UCSD-AML1 (cell line): ENCODE measurements around the gene INPP5E.
A peak's percentile ranks its signal among the peaks of the same experiment; 100 is the strongest.

ENCODE experiments used
- DNase-seq: peaks from one replicate; lab custom pipeline; 2025; ENCODE audit not compliant: unreplicated experiment; lab: John Stamatoyannopoulos, UW

The INPP5E gene

DNA sequence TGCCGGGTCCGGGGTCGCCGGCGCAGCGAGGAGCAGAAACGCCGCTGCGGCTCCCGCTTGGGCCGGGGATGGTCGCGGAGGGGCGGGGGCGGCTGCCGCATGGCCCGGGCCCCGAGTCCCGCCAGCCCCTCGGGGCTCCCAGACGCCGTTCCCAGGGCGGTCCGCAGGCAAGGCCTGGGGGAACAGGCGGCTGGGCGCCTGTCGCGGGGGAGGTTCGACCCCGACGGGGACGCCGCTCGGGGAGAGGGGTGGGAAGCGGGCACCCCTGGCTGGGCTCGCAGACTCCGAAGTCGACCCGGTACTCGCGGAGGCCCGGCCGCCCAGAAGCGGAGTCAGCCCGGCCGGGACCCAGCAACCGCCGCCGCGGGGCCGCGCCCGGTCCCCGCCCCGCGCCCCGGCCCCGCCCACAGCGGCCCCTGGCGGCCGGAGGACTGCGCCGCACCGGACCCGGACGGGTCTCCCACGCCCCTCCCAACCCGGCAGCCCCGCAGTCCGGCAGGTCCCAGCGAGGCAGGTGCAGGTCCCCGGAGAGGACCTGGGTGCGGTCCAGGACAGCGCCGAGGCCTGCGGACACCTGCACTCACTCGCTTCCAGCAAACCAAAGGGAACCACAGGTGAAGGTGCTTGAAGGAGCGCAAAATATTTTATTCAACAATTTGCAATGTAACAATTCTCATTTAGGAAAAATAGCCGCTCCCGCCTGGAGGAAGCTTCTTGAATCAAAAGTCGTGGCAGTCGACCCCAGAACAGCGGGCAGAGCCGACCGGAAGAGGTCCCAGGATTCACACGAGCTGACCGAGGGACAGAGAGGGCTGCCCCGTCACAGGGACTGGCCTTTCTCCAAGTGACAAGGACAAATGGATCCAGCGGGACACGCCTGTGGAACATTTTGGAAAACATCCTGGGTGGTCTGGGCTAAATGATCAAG is at the start of gene INPP5E:
Gene INPP5E, minus strand, starts transcription at position 365 of the 928 bp plus-strand sequence. CDS start 426 bp downstream, outside the sequence.
- DNase-seq: peak; percentile 76

DNA sequence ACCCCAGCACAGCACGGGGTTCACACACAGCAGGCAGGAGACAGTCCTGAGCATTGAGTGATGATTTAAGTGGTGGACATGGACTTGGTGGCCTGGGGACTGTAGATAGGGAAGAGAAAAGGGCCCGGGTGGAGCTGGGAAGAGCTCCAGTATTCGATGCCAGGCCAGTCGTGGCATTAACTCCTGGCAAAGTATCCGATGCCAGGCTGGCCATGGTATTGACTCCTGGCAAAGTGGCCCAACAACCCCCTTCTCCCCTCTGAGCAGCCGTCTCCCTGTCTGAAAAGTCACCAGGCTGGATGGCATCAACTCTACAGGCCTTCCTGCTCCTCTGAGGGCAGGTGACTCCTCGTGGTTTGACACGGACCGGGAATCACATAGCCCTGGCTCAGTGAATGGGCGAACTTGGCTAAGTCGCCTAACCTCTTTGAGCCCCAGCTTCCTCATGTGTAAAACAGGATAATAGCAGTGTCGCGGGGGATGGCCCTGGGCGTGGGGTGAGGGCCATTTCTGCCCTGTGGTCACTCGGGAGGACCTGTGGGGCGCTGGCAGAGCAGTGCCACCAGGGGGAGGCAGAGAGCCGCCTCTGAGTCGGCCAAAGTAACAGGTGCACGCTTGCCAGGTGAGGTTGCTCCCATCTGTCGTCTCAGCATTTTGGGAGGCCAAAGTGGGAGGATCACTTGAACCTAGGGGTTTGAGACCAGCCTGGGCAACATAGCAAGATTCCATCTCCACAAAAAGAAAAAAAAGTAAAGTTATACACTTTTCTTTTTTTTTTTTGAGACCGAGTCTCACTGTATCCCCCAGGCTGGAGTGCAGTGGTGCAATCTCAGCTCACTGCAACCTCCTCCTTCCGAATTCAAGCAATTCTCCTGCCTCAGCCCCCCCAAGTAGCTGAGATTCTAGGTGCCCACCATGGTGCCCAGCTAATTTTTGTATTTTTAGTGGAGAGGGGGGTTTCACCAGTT is 48.9 kb upstream of the INPP5E start:
- DNase-seq: peak; percentile 65

- no peak for DNase-seq
These were observed 48.0 kb upstream of the INPP5E start for GRCh38 chr9:136487672-136488071.

DNA sequence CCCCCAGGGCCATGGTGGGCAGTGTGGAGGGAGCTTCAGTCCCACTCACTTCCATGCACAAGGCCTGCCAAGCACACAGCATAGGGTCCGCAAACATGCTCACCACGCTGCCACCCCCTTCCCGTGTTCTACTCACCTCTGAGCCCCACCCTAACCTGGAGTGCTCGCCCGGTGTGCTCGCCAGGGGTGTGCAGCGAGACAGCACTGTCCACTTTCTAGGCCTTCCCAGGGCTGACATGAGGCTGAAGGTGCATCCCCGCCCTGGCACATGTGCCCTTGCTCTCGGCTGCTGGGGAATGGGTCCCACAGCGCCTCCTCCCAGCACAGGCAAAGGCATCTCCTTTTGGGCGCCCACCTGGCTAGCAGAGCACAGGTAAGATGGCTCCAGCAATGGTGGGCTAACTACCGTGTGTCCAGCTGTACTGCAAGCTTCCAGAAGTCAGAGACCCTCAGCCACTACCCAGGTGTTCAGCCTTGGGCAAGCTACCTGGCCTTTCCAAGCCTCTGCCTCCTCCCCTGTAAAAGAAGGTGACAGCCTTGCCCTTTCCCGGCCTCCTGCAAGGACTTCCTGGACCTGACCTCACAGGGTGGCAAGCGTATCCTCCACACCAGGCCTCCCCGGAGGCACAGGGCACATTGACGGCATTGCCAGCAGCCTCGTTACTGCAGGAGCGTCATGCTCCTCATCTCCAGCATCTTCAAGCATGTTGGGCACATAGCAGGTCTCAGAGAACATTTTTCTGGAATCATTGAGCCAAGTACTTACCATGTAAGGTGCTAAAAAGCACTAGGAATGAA is 47.4 kb upstream of the INPP5E start:
- no peak for DNase-seq

GRCh38 chr9:136486131-136486530 is 46.5 kb upstream of the INPP5E start:
- DNase-seq: no peak

- peak; percentile 83 for DNase-seq
These were observed 45.7 kb upstream of the INPP5E start for GRCh38 chr9:136485049-136486045.

DNA sequence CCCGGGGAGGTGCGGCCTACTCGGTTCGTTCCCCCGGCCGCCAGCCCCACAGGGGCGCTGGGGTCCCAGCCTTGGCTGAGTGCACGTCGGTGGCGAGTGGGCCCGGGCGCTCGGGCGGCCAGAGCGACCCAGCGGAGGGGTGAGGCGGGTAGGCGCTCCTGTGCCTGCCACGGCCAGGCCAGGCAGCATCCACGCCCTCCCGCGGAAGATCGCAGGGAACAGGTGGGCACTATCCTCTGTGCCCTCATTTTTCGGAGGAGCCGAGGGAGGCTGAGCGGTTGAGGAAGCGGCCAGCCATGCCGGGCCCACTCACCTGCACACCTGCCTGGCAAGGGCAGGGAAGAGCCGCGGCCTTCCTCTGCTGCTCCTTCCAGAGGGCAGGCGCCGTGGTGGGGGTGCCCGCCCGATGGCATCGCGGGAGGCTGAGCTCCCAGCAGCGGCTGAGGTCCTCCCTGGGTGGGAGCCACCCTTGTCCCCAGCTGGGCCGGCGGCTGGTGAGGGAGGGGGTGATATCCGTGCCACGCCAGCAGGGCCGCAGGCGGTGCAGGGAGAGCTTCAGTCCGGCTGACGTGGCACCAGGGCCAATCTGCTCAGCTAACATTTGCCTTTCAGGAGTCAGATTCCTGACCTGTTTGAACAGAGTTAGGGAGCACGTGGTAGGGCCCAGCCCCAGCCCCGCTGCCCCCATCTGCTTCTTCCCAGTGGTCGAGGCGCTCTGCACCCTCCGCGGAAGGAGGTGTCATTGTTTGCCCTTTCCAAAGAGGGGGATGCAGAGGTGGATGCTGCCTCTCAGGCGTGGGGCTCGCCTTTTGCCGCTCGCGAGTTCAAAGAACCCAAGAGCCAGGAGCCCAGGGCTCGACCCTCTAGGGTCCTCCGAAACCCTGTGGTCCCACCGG is 44.8 kb upstream of the INPP5E start:
- no peak for DNase-seq

DNA sequence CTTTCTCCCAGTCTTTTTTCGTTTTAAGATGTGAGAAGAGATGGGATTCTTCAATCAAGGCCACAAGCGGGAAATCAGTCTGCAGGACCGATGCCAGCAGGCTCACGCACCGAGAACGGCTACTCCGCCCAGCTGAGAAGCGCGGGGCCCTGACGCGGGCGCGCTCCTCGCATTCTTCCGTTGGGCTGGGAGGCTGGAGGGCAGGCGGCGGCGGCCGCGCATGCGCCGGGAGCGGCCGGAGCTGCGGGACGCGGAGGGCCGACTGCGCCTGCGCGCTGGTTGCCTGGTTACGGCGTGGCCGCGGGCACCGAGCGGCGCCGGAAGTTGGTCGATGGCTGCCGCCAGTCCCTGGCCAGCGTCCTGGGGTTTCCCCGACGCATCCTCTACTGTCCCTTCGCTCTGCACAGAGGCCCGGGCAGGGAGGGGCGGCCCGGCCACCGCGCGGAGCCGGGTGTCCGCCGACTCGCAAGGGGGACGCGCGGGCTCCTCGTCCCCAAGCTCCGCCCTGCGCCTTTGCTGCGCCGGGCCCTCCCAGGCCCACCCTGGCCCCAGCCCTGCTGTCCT is 44.0 kb upstream of the INPP5E start:
- DNase-seq: peak; percentile 93

DNA sequence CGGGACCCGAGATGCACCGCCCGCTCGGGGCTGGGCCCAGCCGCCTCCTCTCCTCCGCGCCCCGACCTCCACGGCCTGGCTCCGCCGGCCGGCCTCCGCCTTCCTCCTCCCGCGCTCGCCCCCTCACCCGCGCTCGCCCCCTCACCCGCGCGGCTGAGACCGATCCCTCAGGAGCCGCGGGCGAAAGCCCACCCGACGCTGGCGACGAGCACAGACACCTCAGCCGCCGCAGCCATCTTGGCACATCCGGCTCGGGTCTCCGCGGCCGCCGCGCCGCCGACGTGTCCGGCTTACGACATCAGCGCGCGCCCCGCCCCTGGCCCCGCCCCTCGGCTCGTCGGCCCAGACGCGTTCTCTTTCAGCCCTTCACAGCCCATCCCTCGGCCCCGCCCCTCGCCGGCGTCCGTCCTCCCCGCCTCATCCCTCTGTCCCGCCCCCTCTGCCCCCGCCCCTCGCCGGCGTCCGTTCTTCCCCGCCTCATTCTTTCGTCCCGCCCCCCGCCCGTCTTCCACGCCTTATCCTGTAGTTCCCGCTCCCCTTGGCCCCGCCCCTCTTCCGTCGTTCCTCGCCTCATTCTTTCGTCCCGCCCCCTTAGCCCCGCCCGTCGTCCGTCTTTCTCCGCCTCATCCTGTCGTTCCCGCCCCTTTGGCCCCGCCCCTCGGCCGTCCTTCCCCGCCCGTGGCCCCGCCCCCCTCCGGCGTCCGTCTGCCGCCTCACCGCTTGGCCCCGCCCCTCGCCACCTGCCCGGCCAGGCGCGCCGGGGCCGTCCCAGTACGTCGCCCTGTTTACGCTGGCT is 43.3 kb upstream of the INPP5E start, which contains the start of gene SEC16A:
Gene SEC16A, minus strand, starts transcription at position 248 of the 796 bp plus-strand sequence. CDS start 5,425 bp downstream, outside the sequence.
- DNase-seq: peak; percentile 100

DNA sequence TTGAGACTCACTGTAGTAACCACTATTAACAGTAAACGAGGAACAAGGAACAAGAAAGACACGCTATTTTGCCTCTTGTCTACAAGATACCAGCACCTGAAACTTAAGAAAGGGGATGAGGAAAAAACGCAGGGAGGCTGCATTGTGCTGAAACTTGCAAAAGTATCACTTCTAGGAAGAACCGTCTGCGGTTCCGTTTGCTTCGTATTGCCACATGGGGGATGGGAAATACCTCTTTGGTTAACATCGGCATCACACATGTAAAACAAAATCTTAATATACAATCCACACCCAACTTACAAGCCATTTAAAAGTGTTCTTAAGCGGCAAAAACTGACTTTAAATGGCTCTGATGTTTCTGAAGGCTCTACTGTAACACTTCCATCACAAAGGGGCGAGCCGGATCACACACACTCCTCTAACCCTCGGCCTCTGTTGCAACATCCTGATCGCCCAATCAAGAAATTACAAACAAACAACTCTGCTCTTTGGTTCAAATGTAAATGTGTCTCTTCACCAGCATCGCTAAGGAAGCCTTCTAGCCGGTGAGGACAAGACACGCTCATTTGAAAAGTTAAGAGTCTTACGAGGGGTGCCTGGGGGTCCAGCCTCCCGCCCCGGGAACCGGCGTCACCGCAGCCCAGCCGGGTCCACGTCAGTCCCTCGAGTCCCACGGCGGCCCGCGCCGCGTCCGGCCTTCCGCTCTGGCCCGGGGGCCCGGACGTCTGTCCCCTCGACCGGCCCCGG is 42.6 kb upstream of the INPP5E start:
- DNase-seq: no peak

DNA sequence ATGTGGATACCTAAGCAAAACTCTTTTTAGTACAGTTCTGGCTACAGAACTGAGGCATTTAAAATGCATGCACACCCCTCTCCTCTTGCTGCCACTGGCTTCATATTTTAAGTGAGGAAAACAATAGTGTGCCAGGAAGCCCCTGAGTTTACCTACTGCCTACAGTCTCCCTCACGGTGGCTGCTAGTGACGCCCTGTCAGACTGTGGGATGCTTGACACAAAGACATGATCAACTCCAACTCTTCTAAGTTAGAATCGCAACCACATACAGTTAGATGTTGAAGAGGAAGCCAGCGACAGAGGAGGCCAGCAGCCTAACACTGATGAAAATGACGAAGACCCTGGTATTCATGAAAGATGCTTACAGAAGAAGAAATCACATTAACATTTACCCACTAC is 41.9 kb upstream of the INPP5E start:
- no peak for DNase-seq

GRCh38 chr9:136476369-136477150 is 36.9 kb upstream of the INPP5E start:
- DNase-seq: no peak

DNA sequence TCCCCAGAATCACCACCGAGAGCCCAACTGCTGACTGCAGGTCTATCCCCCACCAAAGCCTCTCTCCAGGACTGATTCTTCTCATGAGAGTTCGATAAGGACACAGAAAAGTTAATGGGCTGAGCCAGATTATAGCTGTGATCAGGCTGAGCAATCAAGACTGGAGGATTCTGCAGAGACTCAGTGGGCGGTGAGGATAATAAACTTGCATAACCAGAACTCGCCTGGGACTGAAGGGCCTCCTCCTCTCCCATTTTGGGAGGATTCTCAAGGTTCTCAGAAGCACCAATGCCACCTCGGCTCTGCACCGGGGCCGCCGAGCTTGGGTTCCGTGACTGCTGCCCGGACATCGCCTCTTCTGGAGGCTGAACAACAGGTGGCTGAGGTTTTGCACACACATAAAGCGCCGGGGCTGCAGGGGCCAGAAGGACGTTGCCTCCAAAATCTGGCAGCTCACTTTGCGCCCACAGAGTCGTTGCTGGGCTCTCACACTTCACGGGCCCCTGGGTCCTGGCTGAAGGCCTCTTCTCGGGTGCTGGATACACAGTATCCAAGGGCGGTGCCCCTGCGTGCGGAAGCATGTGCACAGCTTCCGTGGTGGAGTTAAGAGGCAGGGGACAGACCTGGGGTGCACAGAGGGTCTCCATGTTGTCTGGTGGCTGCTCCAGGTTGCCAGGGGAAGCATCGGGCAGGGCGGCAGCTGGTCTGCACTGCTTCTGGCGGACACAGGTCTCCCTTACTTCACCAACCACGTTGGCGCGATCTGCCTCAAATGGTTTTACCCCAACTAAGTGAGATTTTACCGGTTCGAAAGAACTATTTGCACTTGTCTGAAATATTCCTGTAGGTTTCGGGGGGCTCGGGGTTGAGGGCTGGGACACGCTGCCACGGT is 35.6 kb upstream of the INPP5E start:
- no peak for DNase-seq

- no peak for DNase-seq
These were observed 34.5 kb upstream of the INPP5E start for GRCh38 chr9:136474021-136474640.
